IMR-90 (cell line): ENCODE results near the gene XCR1. TPM values are rescaled to one million over a fixed set of nuclear protein-coding genes. Genes with fewer than 3 reads are reported as not detected.

Experiments
- ATAC-seq: fragments of 200-7000 bp; cut with Tn5 transposase; 2 replicates; pipeline ENCODE4 v1.9.1; 2020; ENCODE audit warnings: low read depth, mild to moderate bottlenecking, moderate library complexity
- BruUV-seq: library from RNA; stranded (reverse); fragments of 400-500 nt; replicated peaks from 2 replicates; lab custom pipeline; 2021; lab: Mats Ljungman, UMichigan
- CTCF ChIA-PET: fragments of 300-600 bp; formaldehyde crosslinking; extraction: SDS; loops from one replicate; lab custom pipeline; 2021; ENCODE audit warnings: antibody characterized with exemption; lab: Yijun Ruan, JAX
- POLR2A ChIA-PET: fragments of 300-600 bp; sonication (Branson Sonifier 250); formaldehyde crosslinking; loops from one replicate; lab custom pipeline; 2022; ENCODE audit warnings: antibody characterized with exemption; ENCODE audit not compliant: unreplicated experiment; lab: Charles Lee
- DNase-seq: peaks from one replicate; pipeline ENCODE4 v3.0.0; 2013
- H2AFZ ChIP-seq: replicated peaks from 2 replicates; pipeline ENCODE3; 2013; ENCODE audit warnings: low read length, mild to moderate bottlenecking; ENCODE audit not compliant: poor library complexity
- H2AK5ac ChIP-seq: 2 replicates; pipeline ENCODE4 v1.6.1; 2013; ENCODE audit warnings: low read depth, low read length, inconsistent platforms
- H2AK9ac ChIP-seq: replicated peaks from 2 replicates; pipeline ENCODE3; 2013; ENCODE audit warnings: mild to moderate bottlenecking, low read depth, low read length, moderate library complexity; ENCODE audit not compliant: poor library complexity
- H2BK120ac ChIP-seq: 2 replicates; pipeline ENCODE4 v1.6.1; 2013; ENCODE audit warnings: low read depth, low read length, inconsistent platforms
- H2BK15ac ChIP-seq: 3 replicates; pipeline ENCODE4 v1.6.1; 2013; ENCODE audit warnings: low read depth, low read length, inconsistent platforms
- H2BK20ac ChIP-seq: 2 replicates; pipeline ENCODE4 v1.6.1; 2013; ENCODE audit warnings: low read depth, mild to moderate bottlenecking, inconsistent platforms, low read length, moderate library complexity
- H2BK5ac ChIP-seq: 2 replicates; pipeline ENCODE4 v1.6.1; 2013; ENCODE audit warnings: mild to moderate bottlenecking, low read depth, low read length, inconsistent platforms; ENCODE audit not compliant: poor library complexity, severe bottlenecking
- H3K14ac ChIP-seq: replicated peaks from 2 replicates; pipeline ENCODE4 v1.6.1; 2013; ENCODE audit warnings: low read depth, low read length, inconsistent platforms
- H3K18ac ChIP-seq: 2 replicates; pipeline ENCODE4 v1.6.1; 2013; ENCODE audit warnings: low read depth, low read length, control low read depth
- H3K23ac ChIP-seq: 2 replicates; pipeline ENCODE4 v1.6.1; 2013; ENCODE audit warnings: low read depth, low read length, inconsistent platforms
- H3K27ac ChIP-seq: 2 replicates; pipeline ENCODE4 v1.5.1; 2013; ENCODE audit warnings: mild to moderate bottlenecking, control low read depth, low read length; ENCODE audit not compliant: insufficient read depth
- H3K27me3 ChIP-seq: 2 replicates; pipeline ENCODE4 v1.6.1; 2013; ENCODE audit warnings: low read length; ENCODE audit not compliant: control insufficient read depth, insufficient read depth
- H3K36me3 ChIP-seq: 2 replicates; pipeline ENCODE4 v1.6.1; 2013; ENCODE audit warnings: low read length, mixed read lengths; ENCODE audit not compliant: control insufficient read depth, insufficient read depth
- H3K4ac ChIP-seq: 2 replicates; pipeline ENCODE4 v1.6.1; 2013; ENCODE audit warnings: low read depth, low read length, inconsistent platforms
- H3K4me1 ChIP-seq: 2 replicates; pipeline ENCODE4 v1.6.1; 2013; ENCODE audit warnings: low read length, mixed read lengths; ENCODE audit not compliant: control insufficient read depth, insufficient read depth
- H3K4me2 ChIP-seq: 2 replicates; pipeline ENCODE4 v1.6.1; 2013; ENCODE audit warnings: low read depth, mild to moderate bottlenecking, control low read depth, low read length, moderate library complexity
- H3K4me3 ChIP-seq: 2 replicates; pipeline ENCODE4 v1.5.1; 2013; ENCODE audit warnings: low read depth, mild to moderate bottlenecking, control low read depth, low read length, moderate library complexity; ENCODE audit not compliant: insufficient read depth
- H3K56ac ChIP-seq: 2 replicates; pipeline ENCODE4 v1.6.1; 2013; ENCODE audit warnings: low read length, inconsistent platforms; ENCODE audit not compliant: insufficient read depth; ENCODE audit errors: extremely low read depth
- H3K79me1 ChIP-seq, 2 experiments: 2 replicates each; pipeline ENCODE4 v1.6.1; 2013; ENCODE audit warnings: low read length in 2 of 2, inconsistent platforms in 1 of 2, low read depth in 1 of 2
- H3K9ac ChIP-seq: 2 replicates; pipeline ENCODE4 v1.6.1; 2013; ENCODE audit warnings: low read depth, low read length, control low read depth
- H3K9me1 ChIP-seq: 2 replicates; pipeline ENCODE4 v1.6.1; 2013; ENCODE audit warnings: low read length, inconsistent platforms; ENCODE audit not compliant: insufficient read depth
- H3K9me3 ChIP-seq: 2 replicates; pipeline ENCODE4 v1.6.1; 2013; ENCODE audit warnings: low read length; ENCODE audit not compliant: control insufficient read depth, insufficient read depth
- H4K20me1 ChIP-seq: 2 replicates; pipeline ENCODE4 v1.6.1; 2013; ENCODE audit warnings: low read length, inconsistent platforms; ENCODE audit not compliant: insufficient read depth
- H4K5ac ChIP-seq: 2 replicates; pipeline ENCODE4 v1.6.1; 2013; ENCODE audit warnings: mild to moderate bottlenecking, low read depth, low read length, control low read depth
- H4K8ac ChIP-seq, 2 experiments: 2 replicates each; pipeline ENCODE4 v1.6.1; 2013; ENCODE audit warnings: low read depth in 2 of 2, low read length in 2 of 2, control low read depth in 1 of 2, inconsistent platforms in 1 of 2
- H4K91ac ChIP-seq: 2 replicates; pipeline ENCODE4 v1.6.1; 2013; ENCODE audit warnings: low read depth, low read length, inconsistent platforms; ENCODE audit not compliant: insufficient read depth
- MAFK ChIP-seq: IDR thresholded peaks from 2 replicates; pipeline ENCODE4 v1.6.1; 2012; ENCODE audit warnings: low read depth, low read length, improper control_type of control experiment
- MAZ ChIP-seq: IDR thresholded peaks from 2 replicates; pipeline ENCODE4 v1.6.1; 2012; ENCODE audit warnings: low read depth, mild to moderate bottlenecking, low read length, improper control_type of control experiment, moderate library complexity, borderline replicate concordance
- NFE2L2 ChIP-seq: fragments of 150-350 bp; IDR thresholded peaks from 2 replicates; pipeline ENCODE4 v1.6.1; 2016; ENCODE audit warnings: low read depth, mild to moderate bottlenecking, low read length
- POLR2A ChIP-seq: IDR thresholded peaks from 2 replicates; pipeline ENCODE4 v1.6.1; 2012; ENCODE audit warnings: mild to moderate bottlenecking, low read depth, low read length
- WGBS, 2 experiments: methylation state at CpG; one replicate each; pipeline versions ENCODE4 v1.1.5 to v1.1.7; 2013; ENCODE audit warnings: missing lambda C conversion rate in 2 of 2; ENCODE audit not compliant: insufficient read length in 1 of 2; ENCODE audit errors: extremely low coverage in 2 of 2; 5-methylcytosine and 5-hydroxymethylcytosine counted together
- dilution Hi-C: fragments of 300-500 bp; cut with HindIII; formaldehyde crosslinking; loops from one replicate; pipeline ENCODE4 v1.14.3; 2018; ENCODE audit warnings: low sequenced_read_pairs; ENCODE audit not compliant: unreplicated experiment
- in situ Hi-C: fragments of 300-500 bp; cut with MboI; formaldehyde crosslinking; loops from 3 replicates; pipeline ENCODE4 v1.14.3; 2019; ENCODE audit warnings: low sequenced_read_pairs, inconsistent platforms, mixed read lengths
- intact Hi-C: fragments of 100-400 bp; cut with micrococcal nuclease; formaldehyde crosslinking; loops from 2 replicates; pipeline ENCODE4 v1.10.0; 2022
- polyA plus RNA-seq, 3 experiments: library from polyadenylated mRNA; depleted of rRNA; stranded (reverse); fragments of >200 nt; gene quantifications; 2 replicates each; pipeline ENCODE4 v1.2.3, GENCODE V29; 2012; ENCODE audit warnings: low replicate concordance in 1 of 3
- total RNA-seq: library from RNA; depleted of rRNA; stranded (reverse); fragments of >200 nt; gene quantifications from 2 replicates; pipeline ENCODE4 v1.2.3, GENCODE V29; 2012

XCR1 gene
- total and polyA plus RNA-seq, 2 of the 4 experiments (the other 2 are of a cell fraction) = not detected

- Histone ChIP-seq H4K5ac (no peak overlapping the region; the same call in 1 of the 2 replicates), H2AFZ (peak overlapping the region; percentile 16), H3K14ac (peak overlapping the region; percentile 20), H4K20me1 (peaks cover 11% of the 10 kb centered on the region), H3K18ac (peak overlapping the region; percentile 13), H3K27me3 (no peaks in the 10 kb centered on the region), H3K4me3 (no peak overlapping the region), H3K4me1 (peaks cover 51% of the 10 kb centered on the region), H3K56ac (no peak overlapping the region), H3K9me3 (no peaks in the 10 kb centered on the region), H4K8ac (peak overlapping the region in 1 of 2 experiments; percentile 11; a peak in 1 of 4 replicates), H2BK120ac (peak overlapping the region; percentile 52), H4K91ac (peak overlapping the region; percentile 35; the same call in 1 of the 2 replicates), H2AK9ac (peak overlapping the region; percentile 13), H3K79me1 (peaks cover 25 to 61% of the 10 kb centered on the region in 2 experiments), H2AK5ac (peak overlapping the region; percentile 72; the same call in 1 of the 2 replicates), H3K36me3 (peaks cover 11% of the 10 kb centered on the region), H3K4ac (peak overlapping the region; percentile 51), H2BK5ac (peak overlapping the region; percentile 35), H3K9me1 (peaks cover 52% of the 10 kb centered on the region), H3K9ac (no peak overlapping the region), H2BK15ac (no peak overlapping the region; the same call in 2 of the 3 replicates), H3K23ac (peak overlapping the region; percentile 32; the same call in 1 of the 2 replicates), H3K4me2 (peak overlapping the region; percentile 10; the same call in 1 of the 2 replicates), H2BK20ac (peak overlapping the region; percentile 22; the same call in 1 of the 2 replicates), H3K27ac (peak overlapping the region; percentile 93; the same call in 1 of the 2 replicates)
- peak; percentile 76 for DNase-seq
- WGBS, 2 experiments = 97% methylated on average over 3 of the region's 8 CpGs; no CpG with 5 or more reads in 1 of the 2 experiments
- no TSS peak for BruUV-seq
- in situ Hi-C loops = no loop called here
- peak; percentile 6; the same call in 1 of the 2 replicates for ATAC-seq
- intact Hi-C loops = no loop called here
- POLR2A ChIA-PET = no interaction called here
- dilution Hi-C loops = no loop called here
- TF ChIP-seq MAFK = no peak
- TF ChIP-seq NFE2L2 = no peak
- no peak for TF ChIP-seq MAZ
- no peak for TF ChIP-seq POLR2A
- CTCF ChIA-PET = no interaction called here
These were observed 42.7 kb downstream of the XCR1 start for GRCh38 chr3:45984331-45985312.
